ENCODE data around the gene MFRP. TPM values are rescaled to one million over a fixed set of nuclear protein-coding genes. Genes with fewer than 3 reads are reported as not detected.
A peak's percentile ranks its signal among the peaks of the same experiment; 100 is the strongest.

The MFRP gene
- total RNA-seq, 1 experiment from 2014 or later, result not detected

DNA sequence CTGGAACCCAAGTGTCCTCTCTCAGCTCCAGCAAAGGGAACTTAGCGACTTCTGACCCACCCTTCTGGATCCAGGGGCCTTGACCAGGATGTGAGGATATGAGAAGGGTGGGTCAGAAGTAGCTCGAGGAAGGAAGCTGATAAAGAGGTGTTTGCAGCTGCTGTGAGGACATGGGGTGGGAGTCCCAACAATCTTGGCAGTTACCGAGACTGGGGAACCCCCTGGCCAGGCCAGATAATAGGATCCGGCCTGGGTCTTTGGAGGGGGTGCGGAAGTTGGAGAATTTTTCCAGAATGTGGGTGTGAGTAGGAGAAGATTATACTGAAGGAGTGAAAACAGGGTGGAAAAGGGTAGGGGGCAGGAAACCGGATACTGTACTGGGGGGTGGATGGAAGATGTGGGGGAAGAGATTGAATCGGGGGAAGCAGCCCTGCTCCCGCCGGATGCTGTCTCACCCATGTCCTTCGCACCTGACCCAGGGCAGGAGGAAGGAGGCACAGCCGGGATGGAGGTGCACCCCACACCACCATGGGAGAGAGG, 26.7 kb downstream of the MFRP start (continued):
- no peak for TF ChIP-seq SMAD3 (CRISPR knock-in tag; IDR thresholded peaks at IDR 0.05; ENCODE audit: borderline replicate concordance)
- TF ChIP-seq, protein P1, sequence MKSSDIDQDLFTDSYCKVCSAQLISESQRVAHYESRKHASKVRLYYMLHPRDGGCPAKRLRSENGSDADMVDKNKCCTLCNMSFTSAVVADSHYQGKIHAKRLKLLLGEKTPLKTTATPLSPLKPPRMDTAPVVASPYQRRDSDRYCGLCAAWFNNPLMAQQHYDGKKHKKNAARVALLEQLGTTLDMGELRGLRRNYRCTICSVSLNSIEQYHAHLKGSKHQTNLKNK (CRISPR knock-in tag; IDR thresholded peaks at IDR 0.05), result no peak
- no peak for TF ChIP-seq ETV6 (CRISPR knock-in tag; IDR thresholded peaks at IDR 0.05)

DNA sequence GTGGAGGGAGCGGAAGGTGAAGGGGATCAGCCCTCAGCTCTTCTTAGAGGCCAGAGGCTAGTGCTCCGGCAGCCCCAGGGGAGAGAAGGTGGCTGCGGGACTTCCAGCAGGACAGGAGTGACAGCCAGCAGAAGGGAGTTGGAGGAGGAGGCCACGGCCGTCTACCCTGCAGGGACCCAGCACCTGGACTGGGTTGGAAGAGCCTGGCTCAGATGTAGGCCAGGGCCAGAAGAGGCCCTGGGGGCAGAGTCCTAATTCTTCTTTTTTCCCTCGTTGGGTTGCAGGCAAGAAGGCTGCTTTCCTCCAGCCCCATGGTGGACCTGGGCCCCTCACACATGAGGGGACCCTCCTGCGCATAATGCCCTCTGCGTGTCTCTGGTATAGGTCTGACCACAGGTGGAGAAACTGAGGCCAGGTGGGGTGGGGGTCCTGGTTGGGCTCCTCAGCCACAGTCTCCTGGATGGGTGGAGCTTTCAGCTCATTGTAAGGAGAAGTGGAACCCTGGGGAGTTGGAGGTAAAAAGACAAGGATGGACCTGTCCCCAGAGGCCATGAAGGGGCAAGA, 27.3 kb downstream of the MFRP start:
- Mint-ChIP-seq H3K27me3 (ENCODE audit: low read depth) (peaks cover 43% of the 10 kb centered on the region), H3K9me3 (no peaks in the 10 kb centered on the region), H3K27ac (peak overlapping the region; percentile 83), H3K4me3 (peak overlapping the region; percentile 51), H3K36me3 (peaks cover 3% of the 10 kb centered on the region; the same call in 1 of the 2 replicates), H3K4me1 (peaks cover 54% of the 10 kb centered on the region)
- TF ChIP-seq, protein P2, sequence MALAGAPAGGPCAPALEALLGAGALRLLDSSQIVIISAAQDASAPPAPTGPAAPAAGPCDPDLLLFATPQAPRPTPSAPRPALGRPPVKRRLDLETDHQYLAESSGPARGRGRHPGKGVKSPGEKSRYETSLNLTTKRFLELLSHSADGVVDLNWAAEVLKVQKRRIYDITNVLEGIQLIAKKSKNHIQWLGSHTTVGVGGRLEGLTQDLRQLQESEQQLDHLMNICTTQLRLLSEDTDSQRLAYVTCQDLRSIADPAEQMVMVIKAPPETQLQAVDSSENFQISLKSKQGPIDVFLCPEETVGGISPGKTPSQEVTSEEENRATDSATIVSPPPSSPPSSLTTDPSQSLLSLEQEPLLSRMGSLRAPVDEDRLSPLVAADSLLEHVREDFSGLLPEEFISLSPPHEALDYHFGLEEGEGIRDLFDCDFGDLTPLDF (CRISPR knock-in tag; IDR thresholded peaks at IDR 0.05), result no peak
- TF ChIP-seq ZNF138 (CRISPR knock-in tag; conservative IDR thresholded peaks at IDR 0.05) (no peak), SMAD3 (CRISPR knock-in tag; IDR thresholded peaks at IDR 0.05; ENCODE audit: borderline replicate concordance) (no peak), MXD4 (CRISPR knock-in tag; IDR thresholded peaks at IDR 0.05; ENCODE audit: borderline replicate concordance) (no peak), KAT7 (CRISPR knock-in tag; IDR thresholded peaks at IDR 0.05; ENCODE audit: borderline replicate concordance) (no peak)
- CTCF ChIA-PET, result interaction anchor here (0.5 to 13.7 kb wide), 11 partner anchors 15 to 174 kb away, joined by 3 to 387 read pairs (median 7); partner anchors contain the start of genes C1QTNF5, CBL and RNF26
- ATAC-seq (no peak), DNase-seq (ENCODE audit: low spot score) (no peak)
- POLR2A ChIA-PET, result interaction anchor here (1.0 to 4.7 kb wide), 2 partner anchors 15 to 19 kb away, joined by 5 to 35 read pairs; partner anchors contain the start of gene RNF26

DNA sequence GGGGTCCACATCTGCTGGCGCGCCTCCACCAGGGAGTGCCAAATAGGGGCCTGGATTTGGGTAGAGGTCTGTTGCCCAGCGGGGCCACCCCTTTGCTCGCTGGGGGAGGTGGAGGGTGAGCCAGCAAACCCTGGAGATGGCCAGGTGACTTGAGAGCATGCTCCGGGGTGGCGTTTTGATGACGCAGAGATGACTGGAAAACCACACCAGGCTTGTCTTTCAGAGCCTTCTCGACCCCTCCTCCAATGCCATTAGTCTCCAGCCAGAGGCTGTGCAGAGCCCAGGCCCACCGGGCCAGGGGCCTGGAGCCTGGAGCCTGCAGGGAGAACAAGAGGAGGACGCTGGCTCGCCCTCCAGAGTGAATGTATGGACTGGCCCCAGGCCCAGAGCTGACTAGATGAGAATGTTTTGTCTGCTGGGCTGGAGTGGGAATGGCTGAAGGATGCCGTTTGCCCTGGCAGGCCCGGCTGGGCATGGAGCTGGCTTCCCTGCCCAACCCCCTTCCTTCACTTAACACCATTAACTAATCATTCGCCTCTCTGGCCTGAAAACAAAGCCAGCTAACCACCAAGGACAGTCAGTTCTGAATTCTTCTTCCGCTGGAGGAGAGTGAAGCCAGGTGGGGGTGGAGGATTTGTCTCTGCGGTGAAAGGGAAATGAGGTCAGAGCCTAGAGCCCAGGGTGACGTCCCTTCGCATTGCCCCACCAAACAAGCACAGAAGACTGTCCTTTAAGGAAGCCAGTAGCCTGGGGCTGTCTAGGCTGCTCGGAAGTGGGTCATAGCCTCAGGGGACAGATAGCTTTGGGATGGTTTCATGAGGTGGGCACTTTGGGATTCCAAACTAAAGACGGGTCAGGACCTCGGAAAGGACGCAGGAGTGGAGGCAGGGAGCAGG, 28.0 kb downstream of the MFRP start:
- peak overlapping the region; percentile 83 for H3K27ac Mint-ChIP-seq
- peak; percentile 2 for ATAC-seq
- CTCF ChIA-PET, result interaction anchor here (0.6 to 13.7 kb wide), 12 partner anchors 11 to 410 kb away, joined by 3 to 387 read pairs (median 6); partner anchors contain the start of genes C1QTNF5, CBL and RNF26
- H3K4me1 Mint-ChIP-seq, result peaks cover 47% of the 10 kb centered on the region
- TF ChIP-seq, protein P3, sequence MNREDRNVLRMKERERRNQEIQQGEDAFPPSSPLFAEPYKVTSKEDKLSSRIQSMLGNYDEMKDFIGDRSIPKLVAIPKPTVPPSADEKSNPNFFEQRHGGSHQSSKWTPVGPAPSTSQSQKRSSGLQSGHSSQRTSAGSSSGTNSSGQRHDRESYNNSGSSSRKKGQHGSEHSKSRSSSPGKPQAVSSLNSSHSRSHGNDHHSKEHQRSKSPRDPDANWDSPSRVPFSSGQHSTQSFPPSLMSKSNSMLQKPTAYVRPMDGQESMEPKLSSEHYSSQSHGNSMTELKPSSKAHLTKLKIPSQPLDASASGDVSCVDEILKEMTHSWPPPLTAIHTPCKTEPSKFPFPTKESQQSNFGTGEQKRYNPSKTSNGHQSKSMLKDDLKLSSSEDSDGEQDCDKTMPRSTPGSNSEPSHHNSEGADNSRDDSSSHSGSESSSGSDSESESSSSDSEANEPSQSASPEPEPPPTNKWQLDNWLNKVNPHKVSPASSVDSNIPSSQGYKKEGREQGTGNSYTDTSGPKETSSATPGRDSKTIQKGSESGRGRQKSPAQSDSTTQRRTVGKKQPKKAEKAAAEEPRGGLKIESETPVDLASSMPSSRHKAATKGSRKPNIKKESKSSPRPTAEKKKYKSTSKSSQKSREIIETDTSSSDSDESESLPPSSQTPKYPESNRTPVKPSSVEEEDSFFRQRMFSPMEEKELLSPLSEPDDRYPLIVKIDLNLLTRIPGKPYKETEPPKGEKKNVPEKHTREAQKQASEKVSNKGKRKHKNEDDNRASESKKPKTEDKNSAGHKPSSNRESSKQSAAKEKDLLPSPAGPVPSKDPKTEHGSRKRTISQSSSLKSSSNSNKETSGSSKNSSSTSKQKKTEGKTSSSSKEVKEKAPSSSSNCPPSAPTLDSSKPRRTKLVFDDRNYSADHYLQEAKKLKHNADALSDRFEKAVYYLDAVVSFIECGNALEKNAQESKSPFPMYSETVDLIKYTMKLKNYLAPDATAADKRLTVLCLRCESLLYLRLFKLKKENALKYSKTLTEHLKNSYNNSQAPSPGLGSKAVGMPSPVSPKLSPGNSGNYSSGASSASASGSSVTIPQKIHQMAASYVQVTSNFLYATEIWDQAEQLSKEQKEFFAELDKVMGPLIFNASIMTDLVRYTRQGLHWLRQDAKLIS (CRISPR knock-in tag; IDR thresholded peaks at IDR 0.05; ENCODE audit: borderline replicate concordance), result no peak
- no peak for TF ChIP-seq GTF2I (CRISPR knock-in tag; conservative IDR thresholded peaks at IDR 0.05)
- TF ChIP-seq FOXP1 (CRISPR knock-in tag; IDR thresholded peaks at IDR 0.05; ENCODE audit: borderline replicate concordance), result 0 out of 2 replicates have a peak, but pooled peaks have one; percentile 59
- TF ChIP-seq, protein P4, sequence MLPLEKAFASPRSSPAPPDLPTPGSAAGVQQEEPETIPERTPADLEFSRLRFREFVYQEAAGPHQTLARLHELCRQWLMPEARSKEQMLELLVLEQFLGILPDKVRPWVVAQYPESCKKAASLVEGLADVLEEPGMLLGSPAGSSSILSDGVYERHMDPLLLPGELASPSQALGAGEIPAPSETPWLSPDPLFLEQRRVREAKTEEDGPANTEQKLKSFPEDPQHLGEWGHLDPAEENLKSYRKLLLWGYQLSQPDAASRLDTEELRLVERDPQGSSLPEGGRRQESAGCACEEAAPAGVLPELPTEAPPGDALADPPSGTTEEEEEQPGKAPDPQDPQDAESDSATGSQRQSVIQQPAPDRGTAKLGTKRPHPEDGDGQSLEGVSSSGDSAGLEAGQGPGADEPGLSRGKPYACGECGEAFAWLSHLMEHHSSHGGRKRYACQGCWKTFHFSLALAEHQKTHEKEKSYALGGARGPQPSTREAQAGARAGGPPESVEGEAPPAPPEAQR (CRISPR knock-in tag; IDR thresholded peaks at IDR 0.05), result no peak
- peaks cover 5% of the 10 kb centered on the region; the same call in 1 of the 2 replicates for H3K36me3 Mint-ChIP-seq
- H3K27me3 Mint-ChIP-seq (ENCODE audit: low read depth), result peaks cover 44% of the 10 kb centered on the region
- H3K4me3 Mint-ChIP-seq, result peak overlapping the region; percentile 54
- no peaks in the 10 kb centered on the region for H3K9me3 Mint-ChIP-seq
- POLR2A ChIA-PET, result interaction anchor here (0.8 to 4.7 kb wide), 4 partner anchors 12 to 216 kb away, joined by 3 to 35 read pairs (median 4); partner anchors contain the start of genes DPAGT1 and RNF26
- no peak for DNase-seq (ENCODE audit: low spot score)
